Muscle of leg (tissue), 11 donors: ENCODE measurements around the gene STYK1. TPM values are rescaled to one million over a fixed set of nuclear protein-coding genes. Genes with fewer than 3 reads are reported as not detected.
A peak's percentile ranks its signal among the peaks of the same experiment; 100 is the strongest.
"Not testable (repeated sequence)": the region's sequence is repeated elsewhere in the genome, so short reads cannot be mapped to it uniquely, and the experiment has no call there.

Experiments used
- DNase-seq: peaks from one replicate; pipeline ENCODE4 v3.0.0; 2013
- H3K27ac ChIP-seq: one replicate; pipeline ENCODE4 v1.5.1; 2013; ENCODE audit warnings: mild to moderate bottlenecking, low read length, control low read depth
- H3K27me3 ChIP-seq: one replicate; pipeline ENCODE4 v1.6.1; 2013; ENCODE audit warnings: low read length; ENCODE audit not compliant: control insufficient read depth, insufficient read depth
- H3K36me3 ChIP-seq: one replicate; pipeline ENCODE4 v1.6.1; 2013; ENCODE audit warnings: low read length; ENCODE audit not compliant: control insufficient read depth, insufficient read depth
- H3K4me1 ChIP-seq: one replicate; pipeline ENCODE4 v1.6.1; 2013; ENCODE audit warnings: low read length; ENCODE audit not compliant: control insufficient read depth, insufficient read depth
- H3K4me3 ChIP-seq: one replicate; pipeline ENCODE4 v1.5.1; 2013; ENCODE audit warnings: low read length, control low read depth
- H3K9me3 ChIP-seq: replicated peaks from 2 replicates; pipeline ENCODE4 v1.6.1; 2013; ENCODE audit warnings: low read depth, low read length; ENCODE audit not compliant: control insufficient read depth
- WGBS: methylation state at CpG from one replicate; pipeline ENCODE4 v1.1.5; 2013; ENCODE audit warnings: missing lambda C conversion rate; ENCODE audit not compliant: insufficient coverage; 5-methylcytosine and 5-hydroxymethylcytosine counted together
- polyA plus RNA-seq, 8 donors: library from polyadenylated mRNA; unstranded; fragments of 120-200 nt; gene quantifications; one replicate each; pipeline versions ENCODE4 v1.2.1 to v1.2.3, GENCODE V29; 2013; ENCODE audit warnings: inconsistent platforms in 1 of 8, low replicate concordance in 1 of 8; ENCODE audit not compliant: insufficient read length in 8 of 8, insufficient read depth in 1 of 8
- total RNA-seq: library from RNA; stranded (reverse); fragments of 120-200 nt; gene quantifications from one replicate; pipeline ENCODE4 v1.2.4, GENCODE V29; 2013

Gene STYK1
- total and polyA plus RNA-seq, 9 donors = 0.10 to 0.39 (median 0.13) TPM; not detected in 5

- Histone ChIP-seq H3K36me3 (peaks cover 7% of the 10 kb centered on the region), H3K4me3 (peak overlapping the region; percentile 93), H3K27ac (no peak overlapping the region), H3K4me1 (peaks cover 7% of the 10 kb centered on the region), H3K9me3 (no peaks in the 10 kb centered on the region), H3K27me3 (no peaks in the 10 kb centered on the region)
- DNase-seq = no peak
- WGBS = no CpG with 5 or more reads among the region's 6 CpGs
These were observed 61.7 kb downstream of the STYK1 start for GRCh38 chr12:10612110-10612509.

- not testable (repeated sequence) for DNase-seq, H3K9me3 ChIP-seq, H3K27ac ChIP-seq, H3K4me1 ChIP-seq, H3K4me3 ChIP-seq, H3K36me3 ChIP-seq, H3K27me3 ChIP-seq
- 94% methylated on average over 3 of the region's 4 CpGs for WGBS
These were observed 62.6 kb downstream of the STYK1 start for GRCh38 chr12:10611258-10611657.

- no peak for DNase-seq
- H3K27ac ChIP-seq = no peak overlapping the region
- no peaks in the 10 kb centered on the region for H3K9me3 ChIP-seq
- peaks cover 7% of the 10 kb centered on the region for H3K36me3 ChIP-seq
- no CpG with 5 or more reads among the region's 3 CpGs for WGBS
- peaks cover 7% of the 10 kb centered on the region for H3K4me1 ChIP-seq
- no peak overlapping the region for H3K4me3 ChIP-seq
- H3K27me3 ChIP-seq = no peaks in the 10 kb centered on the region
These were observed 63.7 kb downstream of the STYK1 start for GRCh38 chr12:10610188-10610587.

DNA sequence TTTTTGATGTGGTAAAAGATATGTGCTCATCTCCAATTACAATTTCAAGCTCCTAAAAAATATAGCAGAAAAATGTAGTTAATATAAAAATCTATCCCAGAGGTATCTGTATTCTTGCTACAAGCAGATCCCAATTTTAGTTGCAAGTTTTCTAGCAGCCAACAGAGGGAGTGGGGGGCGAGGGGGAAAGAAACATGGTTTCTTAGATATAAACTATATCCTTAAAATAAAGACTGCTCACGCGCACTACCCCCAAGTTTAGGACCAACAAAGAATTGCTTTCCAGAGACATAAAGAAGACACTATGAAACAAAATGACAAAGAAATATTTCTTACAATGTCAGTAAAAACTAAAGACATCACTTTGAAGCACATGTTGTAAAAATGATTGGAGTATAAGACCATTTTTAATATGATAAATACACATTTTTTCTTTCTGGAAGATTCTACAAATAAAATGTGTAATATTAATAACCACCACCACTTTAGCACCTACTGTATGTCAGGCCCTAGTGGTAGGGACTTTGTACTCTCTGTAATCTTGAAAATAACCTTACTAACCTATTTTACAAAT lies 65.9 kb downstream of the STYK1 start:
- peaks cover 7% of the 10 kb centered on the region for H3K4me1 ChIP-seq
- DNase-seq = no peak
- H3K9me3 ChIP-seq = no peaks in the 10 kb centered on the region
- no CpG with 5 or more reads among the region's 3 CpGs for WGBS
- no peak overlapping the region for H3K4me3 ChIP-seq
- no peaks in the 10 kb centered on the region for H3K27me3 ChIP-seq
- H3K27ac ChIP-seq = no peak overlapping the region
- H3K36me3 ChIP-seq = peaks cover 9% of the 10 kb centered on the region

- no peak for DNase-seq
- no CpG with 5 or more reads among the region's 2 CpGs for WGBS
- no peaks in the 10 kb centered on the region for H3K9me3 ChIP-seq
- no peaks in the 10 kb centered on the region for H3K27me3 ChIP-seq
- H3K36me3 ChIP-seq = peaks cover 5% of the 10 kb centered on the region
- no peak overlapping the region for H3K27ac ChIP-seq
- no peaks in the 10 kb centered on the region for H3K4me1 ChIP-seq
- no peak overlapping the region for H3K4me3 ChIP-seq
These were observed 72.0 kb downstream of the STYK1 start for GRCh38 chr12:10601860-10602259.

GRCh38 chr12:10600988-10601387 lies 72.9 kb downstream of the STYK1 start:
- no peaks in the 10 kb centered on the region for H3K27me3 ChIP-seq
- peaks cover 5% of the 10 kb centered on the region for H3K36me3 ChIP-seq
- no peak for DNase-seq
- H3K4me3 ChIP-seq = no peak overlapping the region
- H3K4me1 ChIP-seq = no peaks in the 10 kb centered on the region
- WGBS = no CpG with 5 or more reads among the region's 6 CpGs
- no peaks in the 10 kb centered on the region for H3K9me3 ChIP-seq
- H3K27ac ChIP-seq = no peak overlapping the region

GRCh38 chr12:10595881-10596280 lies 78.0 kb downstream of the STYK1 start:
- whole genome bisulfite sequencing = no CpG with 5 or more reads among the region's 2 CpGs
- peaks cover 5% of the 10 kb centered on the region for H3K36me3 ChIP-seq
- no peak overlapping the region for H3K4me3 ChIP-seq
- H3K27ac ChIP-seq = no peak overlapping the region
- H3K9me3 ChIP-seq = no peaks in the 10 kb centered on the region
- no peak for DNase-seq
- H3K4me1 ChIP-seq = no peaks in the 10 kb centered on the region
- H3K27me3 ChIP-seq = no peaks in the 10 kb centered on the region

GRCh38 chr12:10590966-10591365 lies 82.9 kb downstream of the STYK1 start:
- no peak for DNase-seq
- Histone ChIP-seq H3K27ac (no peak overlapping the region), H3K27me3 (no peaks in the 10 kb centered on the region), H3K36me3 (peaks cover 2% of the 10 kb centered on the region), H3K4me1 (no peaks in the 10 kb centered on the region), H3K9me3 (no peaks in the 10 kb centered on the region), H3K4me3 (no peak overlapping the region)
- WGBS = no CpG with 5 or more reads among the region's 3 CpGs

DNA sequence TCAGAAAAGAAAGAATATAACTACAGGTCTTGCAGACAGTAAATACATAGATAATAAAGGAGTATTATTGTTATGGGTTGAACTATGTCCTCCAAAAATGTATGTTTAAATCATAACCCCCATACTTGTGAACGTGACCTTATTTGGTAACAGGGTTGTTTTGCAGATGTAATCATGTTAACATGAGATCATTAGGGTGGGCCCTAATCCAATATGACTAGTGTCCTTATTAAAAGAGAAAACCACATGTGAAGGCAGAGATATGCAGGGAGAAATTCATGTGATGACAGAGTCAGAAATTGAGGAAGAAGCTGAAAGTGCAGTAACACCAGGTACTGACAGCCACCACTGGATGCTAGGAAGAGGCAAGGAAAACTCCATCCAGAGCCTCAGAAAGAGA lies 89.4 kb downstream of the STYK1 start:
- no CpG with 5 or more reads among the region's 1 CpG for WGBS
- DNase-seq = no peak
- peaks cover 8% of the 10 kb centered on the region for H3K36me3 ChIP-seq

DNA sequence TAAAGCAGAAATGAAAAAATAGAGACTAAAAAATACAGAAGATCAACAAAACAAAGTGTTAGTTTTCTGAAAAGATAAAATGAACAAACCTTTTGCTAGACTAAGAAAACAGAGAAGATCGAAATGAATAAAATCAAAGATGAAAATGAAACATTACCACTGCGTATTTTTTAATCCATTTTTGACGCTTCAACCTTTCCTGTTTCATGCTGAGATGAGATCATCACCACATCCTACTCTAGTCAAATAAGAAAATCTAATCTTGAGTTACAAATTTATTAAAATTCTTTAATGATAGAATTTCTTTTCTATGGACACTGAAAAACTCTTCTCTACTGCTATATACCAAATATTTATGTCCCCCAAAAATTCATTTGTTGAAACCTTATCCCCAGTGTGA lies 91.1 kb downstream of the STYK1 start:
- no peak overlapping the region for H3K27ac ChIP-seq
- WGBS = no CpG with 5 or more reads among the region's 3 CpGs
- no peaks in the 10 kb centered on the region for H3K27me3 ChIP-seq
- peaks cover 8% of the 10 kb centered on the region for H3K36me3 ChIP-seq
- no peaks in the 10 kb centered on the region for H3K4me1 ChIP-seq
- H3K4me3 ChIP-seq = no peak overlapping the region
- H3K9me3 ChIP-seq = no peaks in the 10 kb centered on the region
- no peak for DNase-seq

More for the DNA sequence above, 89.4 kb downstream of the STYK1 start:
- Histone ChIP-seq H3K27me3 (no peaks in the 10 kb centered on the region), H3K4me1 (no peaks in the 10 kb centered on the region), H3K27ac (no peak overlapping the region), H3K9me3 (no peaks in the 10 kb centered on the region), H3K4me3 (no peak overlapping the region)

DNA sequence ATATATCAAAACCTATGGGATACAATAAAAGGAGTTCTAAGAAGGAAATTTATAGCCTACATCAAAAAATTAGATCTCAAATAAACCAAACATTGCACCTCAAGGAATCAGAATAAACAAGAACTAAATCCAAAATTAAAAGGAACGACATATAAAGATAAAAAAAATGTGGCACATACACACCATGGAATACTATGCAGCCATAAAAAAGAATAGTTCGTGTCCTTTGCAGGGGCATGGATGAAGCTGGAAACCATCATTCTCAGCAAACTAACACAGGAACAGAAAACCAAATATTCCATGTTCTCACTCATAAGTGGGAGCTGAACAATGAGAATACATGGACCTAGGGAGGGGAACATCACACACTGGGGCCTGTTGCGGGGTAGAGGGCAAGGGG lies 91.7 kb downstream of the STYK1 start:
- not testable (repeated sequence) for H3K9me3 ChIP-seq

More for the DNA sequence above, 91.7 kb downstream of the STYK1 start:
- not testable (repeated sequence) for H3K4me1 ChIP-seq, H3K27ac ChIP-seq, H3K27me3 ChIP-seq, H3K4me3 ChIP-seq, DNase-seq, H3K36me3 ChIP-seq
- no CpG with 5 or more reads among the region's 3 CpGs for WGBS
